Hepatocyte (in vitro differentiated cells): ENCODE data around the gene CNPPD1.

Experiments
- EZH2phosphoT487 ChIP-seq: fragments of 200-600 bp; sonication (generic); IDR thresholded peaks from one replicate; pipeline ENCODE4 v1.6.1; 2018; ENCODE audit warnings: antibody characterized with exemption, mild to moderate bottlenecking, low read depth, moderate library complexity; ENCODE audit not compliant: unreplicated experiment, severe bottlenecking
- TF ChIP-seq, protein P1 (sequence below): fragments of 200-600 bp; sonication (generic); IDR thresholded peaks from 2 replicates; pipeline ENCODE4 v1.5.1; 2016; ENCODE audit warnings: antibody characterized with exemption, mild to moderate bottlenecking; ENCODE audit not compliant: poor library complexity

DNA sequence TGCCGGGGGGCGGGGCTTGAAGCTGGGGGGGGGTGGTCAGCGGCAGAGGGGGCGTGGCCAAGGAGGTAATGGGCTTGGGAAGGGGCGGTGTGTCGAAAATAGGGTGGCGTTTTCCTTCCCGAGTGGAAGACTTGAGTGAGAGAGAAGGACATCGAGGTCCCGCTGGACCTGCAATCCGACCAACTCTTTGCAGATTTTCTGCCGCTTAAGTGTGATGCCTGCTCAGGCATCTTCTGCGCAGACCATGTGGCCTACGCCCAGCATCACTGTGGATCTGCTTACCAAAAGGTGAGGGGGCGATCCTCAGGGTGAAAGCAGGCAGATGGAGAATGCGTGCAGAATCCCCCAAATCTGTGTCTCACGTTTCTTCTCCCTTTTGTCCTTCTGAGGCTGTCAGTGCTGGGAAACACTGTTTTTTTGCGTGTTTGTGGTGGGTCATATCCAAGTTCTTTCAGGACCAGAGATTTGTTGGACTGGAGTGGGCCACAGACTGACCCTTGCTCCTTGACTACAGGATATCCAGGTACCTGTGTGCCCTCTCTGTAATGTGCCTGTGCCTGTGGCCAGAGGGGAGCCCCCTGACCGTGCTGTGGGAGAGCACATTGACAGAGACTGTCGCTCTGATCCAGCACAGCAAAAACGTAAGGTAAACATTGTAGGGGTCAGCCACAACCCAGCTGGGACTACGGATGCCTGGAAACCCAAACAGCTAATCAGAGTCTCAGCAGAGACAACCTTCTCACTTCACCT is 30.6 kb upstream of the CNPPD1 start:
- TF ChIP-seq, protein P1, sequence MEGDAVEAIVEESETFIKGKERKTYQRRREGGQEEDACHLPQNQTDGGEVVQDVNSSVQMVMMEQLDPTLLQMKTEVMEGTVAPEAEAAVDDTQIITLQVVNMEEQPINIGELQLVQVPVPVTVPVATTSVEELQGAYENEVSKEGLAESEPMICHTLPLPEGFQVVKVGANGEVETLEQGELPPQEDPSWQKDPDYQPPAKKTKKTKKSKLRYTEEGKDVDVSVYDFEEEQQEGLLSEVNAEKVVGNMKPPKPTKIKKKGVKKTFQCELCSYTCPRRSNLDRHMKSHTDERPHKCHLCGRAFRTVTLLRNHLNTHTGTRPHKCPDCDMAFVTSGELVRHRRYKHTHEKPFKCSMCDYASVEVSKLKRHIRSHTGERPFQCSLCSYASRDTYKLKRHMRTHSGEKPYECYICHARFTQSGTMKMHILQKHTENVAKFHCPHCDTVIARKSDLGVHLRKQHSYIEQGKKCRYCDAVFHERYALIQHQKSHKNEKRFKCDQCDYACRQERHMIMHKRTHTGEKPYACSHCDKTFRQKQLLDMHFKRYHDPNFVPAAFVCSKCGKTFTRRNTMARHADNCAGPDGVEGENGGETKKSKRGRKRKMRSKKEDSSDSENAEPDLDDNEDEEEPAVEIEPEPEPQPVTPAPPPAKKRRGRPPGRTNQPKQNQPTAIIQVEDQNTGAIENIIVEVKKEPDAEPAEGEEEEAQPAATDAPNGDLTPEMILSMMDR: no peak
- TF ChIP-seq EZH2phosphoT487: no peak
